DMS79 treated with DMSO at 0.1 percent for 48 hours (cell line): ENCODE results near the gene OR2T10.
"Not testable (repeated sequence)": the region's sequence is repeated elsewhere in the genome, so short reads cannot be mapped to it uniquely, and the experiment has no call there.

Source experiments
- DNase-seq: peaks from one replicate; lab custom pipeline; 2025; lab: John Stamatoyannopoulos, UW

The OR2T10 gene

GRCh38 chr1:248596615-248597014, 885 bp downstream of the OR2T10 start:
- no peak for DNase-seq

- DNase-seq: no peak
These were observed 4.3 kb downstream of the OR2T10 start for GRCh38 chr1:248593226-248593625.

- no peak for DNase-seq
These were observed 4.8 kb downstream of the OR2T10 start for GRCh38 chr1:248592655-248593054.

GRCh38 chr1:248590055-248590454, 7.4 kb downstream of the OR2T10 start:
- DNase-seq: no peak

GRCh38 chr1:248589334-248589733, 8.2 kb downstream of the OR2T10 start:
- DNase-seq: no peak

GRCh38 chr1:248585266-248585665, 12.2 kb downstream of the OR2T10 start:
- no peak for DNase-seq

GRCh38 chr1:248576260-248576980, 21.1 kb downstream of the OR2T10 start:
- no peak for DNase-seq

- DNase-seq: not testable (repeated sequence)
These were observed 22.8 kb downstream of the OR2T10 start, which contains the start of gene OR2T34 for GRCh38 chr1:248574657-248575056. Gene OR2T34, minus strand, starts transcription at chr1:248574757. Its CDS starts 0 bp downstream, at chr1:248574757.

- not testable (repeated sequence) for DNase-seq
These were observed 23.6 kb downstream of the OR2T10 start for GRCh38 chr1:248573856-248574255.

GRCh38 chr1:248572049-248572448, 25.5 kb downstream of the OR2T10 start:
- not testable (repeated sequence) for DNase-seq

GRCh38 chr1:248570811-248571210, 26.7 kb downstream of the OR2T10 start:
- DNase-seq: not testable (repeated sequence)

- DNase-seq: not testable (repeated sequence)
These were observed 28.5 kb downstream of the OR2T10 start for GRCh38 chr1:248569049-248569448.

- not testable (repeated sequence) for DNase-seq
These were observed 31.7 kb downstream of the OR2T10 start for GRCh38 chr1:248565530-248566373.

- not testable (repeated sequence) for DNase-seq
These were observed 34.8 kb downstream of the OR2T10 start, which contains the start of gene OR2T29 for GRCh38 chr1:248562672-248563071. Gene OR2T29, minus strand, starts transcription at chr1:248562772. Its CDS starts 3,281 bp downstream, at chr1:248559491.

- not testable (repeated sequence) for DNase-seq
These were observed 46.5 kb downstream of the OR2T10 start for GRCh38 chr1:248551027-248551426.

- DNase-seq: not testable (repeated sequence)
These were observed 50.1 kb downstream of the OR2T10 start for GRCh38 chr1:248547383-248547782.
